Measurements from ENCODE around the gene USP25. TPM values are rescaled to one million over a fixed set of nuclear protein-coding genes. Genes with fewer than 3 reads are reported as not detected.

Gene USP25
- total and polyA plus RNA-seq, 2 of the 8 experiments (the other 6 are each of a cell fraction or from before 2014, with no cell fraction given) = 11.2 to 48.1 TPM

DNA sequence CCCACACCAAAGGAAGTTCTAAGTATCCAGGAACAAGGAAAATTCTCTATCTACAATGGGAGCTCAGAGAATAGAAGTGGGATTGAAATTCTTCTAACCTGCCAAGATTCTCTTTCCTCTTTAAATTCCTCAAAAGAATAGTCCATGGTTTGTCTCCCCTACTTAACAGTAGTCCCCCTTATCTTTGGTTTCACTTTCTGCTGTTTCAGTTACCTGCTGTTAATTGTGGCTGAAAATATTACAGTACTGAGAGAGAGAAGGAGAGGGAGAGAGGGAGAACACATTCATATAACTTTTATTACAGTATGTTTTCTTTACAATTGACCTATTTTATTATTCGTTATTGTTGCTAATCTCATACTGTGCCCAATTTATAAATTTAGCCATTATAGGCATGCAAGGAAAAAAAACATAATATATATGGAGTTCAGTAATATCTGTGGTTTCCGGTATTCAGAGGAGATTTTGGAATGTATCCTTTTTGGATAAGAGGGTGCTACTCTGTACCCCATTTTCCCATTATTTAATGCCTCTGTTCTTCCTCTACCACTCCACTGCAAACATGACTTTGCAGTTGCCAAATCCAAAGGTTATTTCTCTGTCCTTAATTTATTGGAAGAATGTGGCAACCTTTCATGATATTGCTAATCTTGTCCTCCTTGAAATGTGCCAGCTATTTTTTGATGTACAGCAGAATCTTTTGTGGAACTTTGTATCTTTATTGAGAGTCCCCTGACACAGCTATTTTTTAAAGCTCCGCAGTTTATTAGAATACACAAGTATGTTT is 68.0 kb downstream of the USP25 start (continued):
- TF ChIP-seq MAX (IDR thresholded peaks at IDR 0.05) = no peak

Data from H1 (cell line).